ENCODE measurements around the gene CDC42EP4.

DNA sequence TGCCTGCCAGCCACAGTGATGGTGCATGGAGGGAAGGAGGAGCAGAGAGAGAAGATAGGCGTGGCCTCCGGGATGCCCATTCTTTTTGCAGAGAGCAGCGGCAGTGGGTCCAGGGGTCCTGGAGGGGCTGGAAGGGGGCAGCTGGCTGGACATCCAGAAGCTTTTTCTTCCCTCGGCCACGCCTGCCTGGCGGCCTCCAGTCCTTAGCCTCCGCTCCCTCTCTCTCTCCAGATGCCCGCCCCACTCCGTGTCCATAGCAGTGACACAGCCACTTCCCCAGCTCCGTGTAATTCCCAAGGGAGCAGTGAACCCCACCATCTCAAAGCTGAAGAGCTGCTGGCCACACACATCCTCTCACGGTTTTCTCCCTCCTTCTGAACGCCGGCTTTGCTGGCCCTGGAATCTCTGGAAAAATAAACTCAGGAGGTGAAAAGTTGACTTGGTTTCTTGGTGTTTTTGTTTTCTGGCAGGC lies 26.3 kb upstream of the CDC42EP4 start:
- no peak for TF ChIP-seq BACH2 (CRISPR knock-in tag; IDR thresholded peaks at IDR 0.05; ENCODE audit: borderline replicate concordance)
- no peak for TF ChIP-seq ZFP3 (CRISPR knock-in tag; IDR thresholded peaks at IDR 0.05)
- no peak for TF ChIP-seq TCF4 (CRISPR knock-in tag; IDR thresholded peaks at IDR 0.05; ENCODE audit: borderline replicate concordance)
- no peak for TF ChIP-seq ZFP30 (CRISPR knock-in tag; IDR thresholded peaks at IDR 0.05)

Data from SK-N-SH treated with all-trans-retinoic acid at 6 μM for 48 hours (cell line).